Stimulated activated CD8-positive, alpha-beta memory T cell treated with anti-CD3 and anti-CD28 coated beads, Interleukin-12 subunit alpha, Interleukin-12 subunit beta, amount 100 ng/mL, for 24 hours (primary cell): ENCODE results near the gene GLRX3.

Source experiments
- DNase-seq: peaks from one replicate; pipeline ENCODE4 v3.0.0-alpha.2; 2020; ENCODE audit errors: extremely low read depth

GLRX3 gene

GRCh38 chr10:130137659-130138478, 1.7 kb downstream of the GLRX3 start:
- no peak for DNase-seq

DNA sequence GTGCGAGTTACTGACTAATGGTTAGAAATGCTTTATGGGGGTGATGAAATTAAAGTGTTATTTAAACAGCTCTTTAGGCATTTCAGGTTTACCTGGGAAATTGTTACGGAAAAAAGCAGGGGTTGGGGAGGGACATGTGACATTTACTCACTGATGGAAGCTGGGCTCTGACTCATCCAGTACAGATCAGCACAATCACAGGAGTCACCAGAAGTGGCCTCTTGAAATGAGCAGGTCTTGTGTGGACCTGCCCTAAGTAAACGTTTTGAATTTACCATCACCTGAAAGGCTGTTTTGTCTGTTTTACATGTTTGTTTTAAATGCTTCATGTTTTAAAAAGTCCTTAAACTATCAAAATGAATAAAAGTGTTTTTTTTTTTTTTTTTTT, 2.3 kb downstream of the GLRX3 start:
- no peak for DNase-seq

DNA sequence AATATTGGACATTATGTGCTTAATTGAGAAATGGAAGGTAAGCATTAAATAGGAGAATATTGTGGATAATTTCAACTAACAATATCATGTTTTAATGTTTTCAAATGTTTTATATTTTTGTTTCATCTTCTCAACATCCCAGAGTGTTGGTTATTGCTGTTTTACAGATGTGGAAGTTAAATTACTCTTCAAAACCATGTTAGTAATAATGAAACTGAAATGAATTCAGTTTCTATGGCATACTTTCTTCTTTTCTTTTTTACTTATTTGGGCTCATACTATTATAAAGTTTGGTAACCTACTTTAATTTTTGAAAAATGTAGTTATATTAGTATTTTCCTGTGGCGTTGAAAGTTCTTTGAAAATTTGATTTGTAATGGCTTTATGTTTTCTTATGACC, 4.2 kb downstream of the GLRX3 start:
- no peak for DNase-seq

- no peak for DNase-seq
Observed at GRCh38 chr10:130141038-130141437, 4.8 kb downstream of the GLRX3 start.

GRCh38 chr10:130141460-130141859, 5.3 kb downstream of the GLRX3 start:
- no peak for DNase-seq

GRCh38 chr10:130141878-130142277, 5.7 kb downstream of the GLRX3 start:
- DNase-seq, result no peak

GRCh38 chr10:130146042-130146441, 9.9 kb downstream of the GLRX3 start:
- DNase-seq, result no peak

DNA sequence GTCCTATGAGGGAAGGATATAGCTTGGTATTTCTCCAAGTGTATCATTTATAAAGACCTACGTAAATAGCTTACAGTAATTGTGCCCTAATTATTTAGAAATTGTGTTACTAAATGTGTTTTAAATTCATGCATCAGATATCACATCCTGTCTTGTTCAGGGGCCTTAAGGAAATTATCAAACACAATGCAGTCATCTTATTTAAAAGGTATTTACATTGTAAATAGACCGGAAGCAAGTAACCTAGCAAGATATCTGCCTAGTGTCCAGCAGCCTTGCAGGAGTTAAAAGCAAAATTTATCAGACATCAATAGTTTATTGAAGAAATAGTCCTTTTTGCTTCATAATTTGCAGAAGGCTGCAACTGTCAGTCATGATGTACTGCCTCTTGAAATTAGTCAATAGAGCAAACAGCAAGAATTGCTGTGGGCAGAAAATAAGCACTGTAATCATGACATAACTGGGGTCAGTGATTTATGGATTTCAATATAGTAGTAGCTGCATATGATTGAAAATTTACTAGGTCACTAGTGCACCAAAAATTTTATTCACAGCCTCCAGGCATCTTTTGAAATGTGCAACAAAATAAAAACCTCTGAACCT, 23.1 kb downstream of the GLRX3 start:
- DNase-seq, result no peak

DNA sequence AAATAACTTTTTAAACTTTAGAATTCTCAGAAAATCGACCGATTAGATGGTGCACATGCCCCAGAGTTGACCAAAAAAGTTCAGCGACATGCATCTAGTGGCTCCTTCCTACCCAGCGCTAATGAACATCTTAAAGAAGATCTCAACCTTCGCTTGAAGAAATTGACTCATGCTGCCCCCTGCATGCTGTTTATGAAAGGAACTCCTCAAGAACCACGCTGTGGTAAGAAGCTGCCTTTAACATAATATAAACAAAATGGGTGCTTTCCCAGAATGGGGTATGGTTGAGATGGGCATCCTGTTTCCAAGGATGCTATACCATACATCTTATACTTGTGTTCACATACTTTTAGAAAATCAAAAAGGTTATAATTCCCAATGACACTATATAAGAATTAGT, 24.6 kb downstream of the GLRX3 start:
- no peak for DNase-seq

GRCh38 chr10:130161331-130161730, 25.1 kb downstream of the GLRX3 start:
- DNase-seq, result no peak

GRCh38 chr10:130167193-130167592, 31.0 kb downstream of the GLRX3 start:
- DNase-seq, result no peak

GRCh38 chr10:130167707-130168106, 31.5 kb downstream of the GLRX3 start:
- DNase-seq, result no peak

GRCh38 chr10:130169136-130169859, 33.1 kb downstream of the GLRX3 start:
- DNase-seq, result no peak

DNA sequence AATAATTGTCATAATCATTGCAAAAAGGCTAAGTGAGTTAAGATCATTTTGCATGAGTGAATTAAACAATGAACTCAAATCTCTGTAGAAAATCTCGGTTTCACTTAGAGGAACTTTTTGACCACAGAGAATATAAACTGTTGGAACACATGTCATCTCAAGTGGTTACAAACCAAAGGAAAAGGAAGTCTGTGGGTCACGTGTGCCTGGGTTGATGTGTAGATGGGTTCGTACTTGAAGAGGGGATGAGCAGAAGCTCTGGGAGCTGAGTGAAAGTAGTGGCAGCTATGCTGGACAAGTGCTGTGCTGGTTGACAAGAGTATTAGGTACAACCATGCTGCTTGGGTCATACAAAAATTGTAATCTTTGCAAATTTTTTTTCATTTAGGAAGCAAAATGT, 35.0 kb downstream of the GLRX3 start:
- DNase-seq, result no peak

- DNase-seq, result no peak
Observed at GRCh38 chr10:130174328-130174727, 38.1 kb downstream of the GLRX3 start.

DNA sequence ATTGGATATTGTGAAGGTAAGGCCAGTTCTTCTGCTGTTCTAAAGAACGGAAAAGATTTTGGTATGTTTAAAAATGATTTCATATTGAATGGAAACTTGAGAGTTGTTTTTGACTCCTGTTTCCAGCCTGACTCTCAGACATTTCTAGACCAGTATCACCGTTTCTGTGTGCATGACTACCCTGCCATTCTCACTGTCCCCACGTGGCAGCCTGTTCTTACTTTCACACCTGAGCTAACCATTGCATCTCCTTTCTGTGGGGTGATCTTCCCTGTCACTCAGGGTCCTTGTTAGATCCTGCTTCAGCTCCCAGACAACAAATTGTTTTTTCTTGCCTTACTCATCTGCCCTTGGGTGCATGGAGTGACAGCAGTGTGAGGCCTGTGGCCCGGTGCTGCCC, 38.9 kb downstream of the GLRX3 start:
- no peak for DNase-seq

DNA sequence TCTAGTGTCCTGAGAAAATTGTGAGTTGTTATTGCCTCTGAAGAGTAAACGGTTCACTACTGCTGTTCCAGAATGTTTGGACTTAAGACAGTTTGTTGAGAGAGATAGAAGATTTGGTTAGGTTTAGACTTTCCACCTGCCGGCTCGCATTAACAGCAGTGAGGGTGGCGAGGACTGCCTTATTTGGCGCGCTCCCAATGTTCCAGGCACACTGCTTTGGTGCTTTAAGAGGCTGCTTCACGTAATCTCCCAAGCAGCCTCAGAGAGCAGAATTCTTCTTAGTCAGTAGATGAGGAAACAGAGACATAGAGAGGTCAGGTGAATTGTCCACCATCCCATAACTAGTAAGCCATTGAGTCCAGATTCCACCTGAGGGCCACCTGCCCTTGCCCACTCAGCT, 41.1 kb downstream of the GLRX3 start:
- DNase-seq, result no peak

DNA sequence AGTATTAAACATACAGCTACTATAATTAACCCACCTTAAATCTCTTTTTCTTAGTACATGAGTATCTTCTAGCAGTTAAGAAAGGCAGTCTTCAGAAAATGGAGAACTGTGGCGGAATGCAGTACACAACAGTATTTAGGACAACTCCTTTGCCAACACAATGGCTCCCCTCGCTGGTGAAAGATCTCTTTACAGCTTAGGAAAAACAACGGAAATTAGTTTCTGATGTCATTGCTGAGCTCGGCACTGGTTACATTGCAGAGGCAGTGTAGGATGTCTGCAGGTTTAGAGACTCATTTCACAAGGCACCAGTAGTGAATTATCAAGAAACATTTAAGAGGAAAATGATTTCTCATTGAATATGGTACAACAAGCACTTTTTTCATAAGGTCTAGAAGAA, 43.4 kb downstream of the GLRX3 start:
- no peak for DNase-seq

GRCh38 chr10:130180416-130180815, 44.2 kb downstream of the GLRX3 start:
- no peak for DNase-seq

GRCh38 chr10:130181858-130182257, 45.7 kb downstream of the GLRX3 start:
- DNase-seq, result no peak

DNA sequence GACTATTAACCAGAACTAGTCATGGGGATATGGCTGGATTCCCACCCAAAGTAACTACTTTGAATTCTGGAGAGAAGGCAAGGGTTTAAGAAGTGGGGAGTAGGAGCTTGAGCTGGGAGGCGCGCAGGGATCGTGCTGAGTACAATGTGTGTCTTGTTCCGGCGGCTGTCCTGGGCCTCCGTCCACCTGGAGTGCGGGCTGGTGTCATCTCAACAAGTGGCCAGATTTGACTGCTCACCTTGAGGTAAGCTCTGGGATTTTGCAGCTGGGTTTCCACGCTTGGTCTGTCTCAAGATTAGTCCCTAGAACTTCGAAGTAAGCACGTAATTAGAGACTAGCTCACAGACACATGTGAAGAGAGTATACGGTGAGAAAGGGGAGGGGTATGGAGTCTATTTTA, 49.4 kb downstream of the GLRX3 start:
- no peak for DNase-seq

DNA sequence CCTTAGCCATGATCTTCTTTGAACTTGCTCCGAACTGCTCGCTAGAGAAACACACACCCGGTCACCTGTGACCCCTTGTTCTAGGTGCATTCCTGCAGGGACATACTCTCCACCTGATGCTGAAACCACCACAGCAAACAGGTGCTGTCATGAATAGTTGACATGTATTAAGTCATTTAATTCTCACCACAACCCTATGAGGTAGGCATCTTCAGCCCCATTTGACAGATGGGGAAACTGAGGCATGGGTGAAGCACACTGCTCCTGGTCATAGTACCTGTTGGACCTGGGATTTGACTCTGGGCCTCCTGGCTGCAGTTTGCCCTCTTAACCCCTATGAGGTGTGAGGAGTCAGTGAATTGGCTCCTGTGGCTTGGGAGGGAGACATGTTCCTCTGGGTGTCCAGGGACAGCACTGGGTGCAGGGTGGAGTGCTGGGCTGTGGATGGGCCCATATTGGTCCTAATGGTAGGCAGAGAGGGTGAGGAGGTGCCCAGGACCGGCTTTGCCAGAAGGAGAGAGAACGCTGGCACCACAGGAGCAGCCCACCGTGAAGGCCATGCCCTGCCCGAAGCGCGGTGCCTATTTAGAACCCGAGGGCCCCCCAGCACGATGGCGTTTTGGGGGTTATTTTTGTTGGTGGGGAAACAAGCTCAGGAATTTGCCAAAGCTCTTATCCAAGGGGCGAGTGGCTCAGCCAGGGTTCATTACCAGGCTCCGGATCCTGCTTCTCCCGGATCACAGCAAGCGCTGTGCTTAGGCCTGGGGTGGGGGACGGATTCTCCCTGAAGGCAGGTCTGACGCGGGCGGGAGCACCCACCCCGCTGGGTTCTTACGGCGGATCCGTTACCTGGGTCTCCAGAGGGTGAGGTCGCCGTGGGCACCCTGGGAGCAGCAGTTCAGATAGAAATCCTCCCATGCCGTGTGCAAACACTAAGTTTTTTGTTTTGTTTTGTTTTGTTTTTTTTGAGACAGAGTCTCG, 52.3 kb downstream of the GLRX3 start:
- no peak for DNase-seq
